ENCODE data around the gene DCAF11. TPM values are rescaled to one million over a fixed set of nuclear protein-coding genes. Genes with fewer than 3 reads are reported as not detected.

Gene DCAF11
- total RNA-seq, 1 donor from 2014 or later = 50.1 TPM

DNA sequence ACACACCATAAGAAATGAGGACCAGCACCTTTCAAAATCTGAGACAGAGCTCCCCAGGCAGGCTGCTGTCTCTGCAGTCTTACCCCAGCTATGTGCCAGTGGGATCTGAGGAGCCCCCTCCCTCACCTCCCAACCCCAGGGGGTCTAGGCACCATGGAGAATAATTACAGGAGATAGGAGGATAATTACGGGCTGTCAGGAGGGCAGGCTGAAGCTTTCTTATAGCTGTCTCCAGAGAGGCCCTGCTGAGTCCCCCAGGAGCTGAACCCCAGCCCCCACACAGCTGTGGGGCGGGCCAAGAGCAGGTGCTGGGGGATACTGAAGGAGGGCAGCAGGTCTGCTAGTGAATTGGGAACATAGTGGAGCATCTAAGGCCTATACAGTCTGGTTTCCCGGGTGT, 36.4 kb upstream of the DCAF11 start:
- DNase-seq (ENCODE audit: low read depth, low spot score) = no peak

DNA sequence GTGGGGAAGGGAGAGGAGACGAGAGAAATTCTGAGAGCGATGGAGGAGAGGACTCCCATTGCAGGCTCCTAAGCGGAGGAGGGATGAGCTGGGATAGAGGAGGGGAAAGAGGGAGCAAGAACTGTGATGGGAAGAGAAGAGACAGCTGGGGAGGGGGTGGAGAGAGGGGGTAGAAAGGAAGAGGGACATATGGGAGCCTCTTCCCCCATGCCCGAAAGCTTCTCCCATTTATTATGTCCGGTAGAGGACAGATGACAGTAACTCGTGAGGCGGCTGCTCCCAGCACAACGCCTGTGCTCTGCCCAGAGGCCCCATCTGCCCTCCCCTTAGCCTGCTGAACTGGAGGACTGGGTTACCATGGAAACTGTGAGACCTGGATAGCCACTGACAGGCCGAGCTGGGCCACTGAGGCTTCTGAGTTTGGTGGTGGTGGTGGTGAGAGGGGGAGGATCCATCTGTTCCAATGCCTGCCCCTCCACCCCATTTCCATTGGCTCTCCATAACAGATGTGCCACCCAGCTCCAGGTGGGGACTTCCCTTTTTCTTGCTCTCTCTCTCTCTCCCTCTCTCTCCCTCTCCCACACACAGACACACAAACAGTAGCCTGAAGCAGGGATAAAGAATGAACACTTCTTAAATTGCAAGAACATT, 35.0 kb upstream of the DCAF11 start:
- DNase-seq (ENCODE audit: low read depth, low spot score) = no peak

DNA sequence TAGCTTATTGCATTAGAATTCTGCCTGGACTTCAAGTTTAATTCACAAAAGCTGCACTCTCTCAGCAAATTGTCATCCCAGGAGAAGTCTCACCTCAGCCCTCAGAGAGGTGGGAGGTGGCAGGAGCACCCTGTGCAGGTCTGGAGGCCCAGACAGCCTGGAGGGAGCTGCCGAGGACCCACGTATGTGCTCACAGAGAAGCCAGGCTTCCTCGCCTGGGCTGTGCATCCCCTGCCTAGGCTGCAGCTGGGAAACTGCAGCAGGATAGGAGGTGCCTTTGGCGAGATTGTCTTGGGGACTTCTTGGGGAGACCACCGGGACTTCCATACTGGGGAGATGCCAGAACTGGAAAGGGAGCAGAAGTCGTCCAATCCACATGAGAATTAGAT, 34.4 kb upstream of the DCAF11 start:
- DNase-seq (ENCODE audit: low read depth, low spot score) = no peak

GRCh38 chr14:24080888-24081738, 33.5 kb upstream of the DCAF11 start:
- DNase-seq (ENCODE audit: low read depth, low spot score) = no peak

- DNase-seq (ENCODE audit: low read depth, low spot score) = no peak
Measured at GRCh38 chr14:24081739-24082211, 32.8 kb upstream of the DCAF11 start.

DNA sequence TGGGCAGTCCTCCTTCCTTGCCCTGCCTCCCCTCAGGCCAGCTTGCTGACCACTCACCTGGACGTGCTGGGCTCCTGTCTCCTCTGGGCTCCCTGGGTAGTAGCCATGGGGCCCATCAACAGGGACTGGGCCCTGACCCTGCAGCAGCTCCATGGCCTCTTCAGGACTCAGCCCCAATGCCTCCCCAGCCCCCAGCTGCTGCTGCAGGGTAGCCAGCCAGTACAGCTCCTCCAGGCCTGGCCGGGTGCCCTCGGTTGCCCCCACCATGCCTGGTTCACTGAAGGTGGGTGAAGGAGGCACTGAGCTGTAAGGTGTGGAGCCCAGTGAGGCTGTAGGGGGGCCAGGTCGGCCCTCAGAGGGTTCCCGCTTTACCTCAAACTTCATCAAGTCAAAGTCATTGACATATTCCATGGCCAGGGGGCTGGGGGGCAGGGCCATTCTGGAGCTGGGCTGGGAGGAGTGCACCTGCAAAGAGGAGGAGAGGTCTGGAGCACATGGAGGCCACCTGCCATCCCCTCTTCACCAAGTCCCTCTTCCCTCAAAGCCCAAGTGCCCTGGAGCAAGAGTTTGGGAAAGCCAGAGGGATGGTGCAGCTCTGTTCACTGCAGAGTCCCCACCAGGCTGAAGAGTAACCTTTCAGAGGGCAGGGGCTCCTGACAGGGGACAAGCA, 32.0 kb upstream of the DCAF11 start:
- no peak for DNase-seq (ENCODE audit: low read depth, low spot score)

GRCh38 chr14:24083462-24083861, 31.1 kb upstream of the DCAF11 start:
- DNase-seq (ENCODE audit: low read depth, low spot score) = no peak

- DNase-seq (ENCODE audit: low read depth, low spot score) = no peak
Measured at GRCh38 chr14:24084440-24084839, 30.1 kb upstream of the DCAF11 start.

GRCh38 chr14:24085215-24085614, 29.4 kb upstream of the DCAF11 start:
- no peak for DNase-seq (ENCODE audit: low read depth, low spot score)

- DNase-seq (ENCODE audit: low read depth, low spot score) = no peak
Measured at GRCh38 chr14:24086193-24086955, 28.2 kb upstream of the DCAF11 start.

- DNase-seq (ENCODE audit: low read depth, low spot score) = no peak
Measured at GRCh38 chr14:24087004-24087403, 27.6 kb upstream of the DCAF11 start.

DNA sequence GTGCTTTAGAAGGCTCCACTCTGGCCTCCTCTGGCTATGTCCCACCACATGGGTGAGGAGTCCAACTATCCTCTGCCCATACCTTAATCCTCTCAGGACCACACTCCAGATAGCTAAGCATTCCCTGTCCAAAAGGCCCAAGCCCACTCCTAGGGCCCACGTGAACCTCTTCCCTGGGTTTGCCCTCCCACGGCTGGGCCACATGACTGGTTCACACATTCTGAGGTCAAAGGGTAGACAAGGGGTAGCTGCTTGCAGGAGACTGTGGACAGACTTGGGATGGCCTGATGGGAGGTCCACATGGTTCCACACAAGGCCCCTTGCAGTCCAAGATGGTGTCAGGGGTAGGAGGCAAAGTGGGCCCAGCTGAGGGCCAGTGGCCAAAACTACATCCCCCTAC, 26.5 kb upstream of the DCAF11 start:
- DNase-seq (ENCODE audit: low read depth, low spot score) = no peak

DNA sequence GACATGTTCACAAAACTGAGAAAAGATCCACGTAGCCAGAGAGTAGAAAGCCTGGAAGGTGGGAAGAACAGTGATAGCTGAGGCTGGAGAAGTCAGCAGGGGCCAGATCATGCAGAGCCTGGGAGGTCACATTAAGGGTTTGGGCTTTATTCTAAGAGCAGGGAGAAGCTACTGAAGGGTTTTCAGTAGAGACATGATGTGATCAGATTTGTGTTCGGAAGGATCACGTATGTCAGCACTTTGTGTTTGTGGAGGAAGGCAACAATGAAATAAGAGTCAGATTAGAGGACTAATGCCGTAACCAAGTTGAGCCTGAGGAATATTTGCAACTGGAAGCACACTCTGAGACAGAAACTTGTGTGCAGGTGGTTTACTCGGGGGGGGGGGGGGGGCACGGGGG, 24.7 kb upstream of the DCAF11 start:
- no peak for DNase-seq (ENCODE audit: low read depth, low spot score)

- no peak for DNase-seq (ENCODE audit: low read depth, low spot score)
Measured at GRCh38 chr14:24092110-24092504, 22.5 kb upstream of the DCAF11 start.

- DNase-seq (ENCODE audit: low read depth, low spot score) = no peak
Measured at GRCh38 chr14:24092505-24093206, 21.9 kb upstream of the DCAF11 start.

DNA sequence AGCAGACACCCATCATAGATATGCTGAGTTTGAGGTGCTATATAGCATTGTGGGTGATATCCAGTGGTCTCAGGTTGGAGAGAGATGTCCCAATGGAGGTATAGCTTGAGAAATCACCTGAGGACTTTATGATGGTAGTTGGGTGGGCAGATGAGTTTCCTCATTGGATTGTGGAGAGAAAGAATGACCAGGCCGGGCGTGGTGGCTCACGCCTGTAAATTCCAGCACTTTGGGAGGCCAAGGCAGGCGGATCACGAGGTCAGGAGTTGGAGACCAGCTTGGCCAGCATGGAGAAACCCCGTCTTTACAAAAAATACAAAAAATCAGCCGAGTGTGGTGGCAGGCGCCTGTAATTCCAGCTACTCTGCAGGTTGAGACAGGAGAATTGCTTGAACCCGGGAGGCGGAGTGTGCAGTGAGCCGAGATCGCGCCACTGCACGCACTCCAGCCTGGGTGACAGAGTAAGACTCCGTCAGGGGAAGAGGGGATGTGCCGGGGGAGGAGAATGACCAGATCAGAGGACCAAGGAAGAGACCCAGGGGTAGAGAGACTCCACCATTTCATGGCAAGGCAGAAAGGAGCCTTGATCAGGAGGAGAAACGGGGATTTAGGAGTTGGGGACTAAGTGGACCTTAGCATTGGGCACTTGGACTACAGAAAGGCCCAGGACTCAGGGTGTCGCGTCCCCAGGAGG, 21.2 kb upstream of the DCAF11 start:
- DNase-seq (ENCODE audit: low read depth, low spot score) = no peak

DNA sequence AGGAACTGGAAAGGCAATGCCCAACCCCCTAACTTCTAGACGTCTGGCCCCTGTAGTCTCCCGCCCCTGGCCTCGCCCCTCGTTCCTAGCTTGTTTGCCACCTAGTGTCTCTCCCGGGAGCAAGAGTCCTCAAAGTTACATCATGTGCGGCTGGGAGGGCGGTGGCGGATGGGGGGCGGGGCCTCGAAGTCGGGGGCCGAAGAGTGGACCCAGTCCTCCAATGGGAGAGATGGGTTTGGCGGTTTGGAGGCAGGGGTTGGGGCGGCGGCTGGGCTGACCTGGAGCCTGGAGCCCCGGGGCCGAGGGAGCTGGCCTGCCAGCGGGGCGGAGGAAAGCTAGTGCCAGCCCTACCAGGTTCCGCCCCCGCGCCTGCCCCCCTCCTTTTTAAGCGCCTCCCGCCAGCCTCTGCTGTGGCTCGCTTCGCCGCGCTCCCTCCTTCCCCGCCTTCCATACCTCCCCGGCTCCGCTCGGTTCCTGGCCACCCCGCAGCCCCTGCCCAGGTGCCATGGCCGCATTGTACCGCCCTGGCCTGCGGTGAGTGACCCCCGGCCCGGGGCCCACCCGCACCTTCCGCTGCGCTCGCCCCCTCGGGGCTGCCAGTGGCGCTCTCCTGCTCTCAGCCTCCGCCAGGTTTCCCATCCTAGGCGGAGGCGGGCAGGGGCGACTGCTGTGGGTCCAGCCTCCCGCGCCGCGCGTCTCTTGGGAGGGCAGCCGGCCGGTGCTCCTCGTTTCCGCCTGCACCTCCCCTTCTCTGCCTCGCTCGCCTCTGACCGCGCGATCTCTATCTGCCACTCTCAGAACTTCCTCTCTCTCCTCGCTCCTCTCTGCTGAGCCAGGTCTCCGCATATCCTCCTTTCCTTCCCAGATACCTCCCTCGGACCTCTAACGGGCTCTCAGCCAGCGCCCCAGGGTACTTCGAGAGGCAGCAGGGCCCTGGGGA, 20.4 kb upstream of the DCAF11 start, which contains the start of gene PCK2:
Gene PCK2, plus strand, starts transcription at position 411 of the 940 bp plus-strand sequence. Its CDS starts 95 bp downstream, at position 506.
- DNase-seq (ENCODE audit: low read depth, low spot score) = peak; percentile 32

DNA sequence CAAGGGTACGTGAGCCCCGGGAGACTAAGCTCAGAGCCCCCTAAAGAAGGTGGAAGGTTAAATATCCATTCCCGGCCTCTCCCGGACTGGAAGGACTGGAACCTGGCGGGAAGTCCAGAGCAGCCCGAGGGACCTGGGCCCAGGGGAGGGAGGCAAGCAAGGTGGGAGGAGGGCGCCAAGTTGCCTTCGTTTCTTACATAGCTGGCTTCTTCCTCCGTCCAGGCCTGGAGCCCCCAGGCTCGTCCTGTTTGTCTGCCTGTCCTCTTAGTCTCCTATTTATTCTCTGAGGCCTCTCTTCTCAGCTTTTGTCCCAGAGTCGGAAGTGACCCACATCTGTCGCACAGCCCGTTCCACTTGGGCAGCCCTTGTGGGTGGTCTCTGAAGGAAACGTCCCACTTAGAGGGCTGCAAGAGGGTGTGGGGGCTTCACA, 19.7 kb upstream of the DCAF11 start:
- DNase-seq (ENCODE audit: low read depth, low spot score) = no peak

Measured in pulmonary artery endothelial cell (primary cell).